Mesendoderm (in vitro differentiated cells): Measurements from ENCODE around the gene SMCO3.

Experiments used
- DNase-seq: peaks from one replicate; pipeline ENCODE4 v3.0.0; 2013
- H2AK5ac ChIP-seq: 2 replicates; pipeline ENCODE4 v1.6.1; 2013; ENCODE audit warnings: low read length, inconsistent platforms
- H2BK120ac ChIP-seq: 2 replicates; pipeline ENCODE4 v1.6.1; 2013; ENCODE audit warnings: low read depth, mild to moderate bottlenecking, low read length, moderate library complexity, mixed read lengths
- H2BK15ac ChIP-seq: replicated peaks from 2 replicates; pipeline ENCODE4 v1.6.1; 2013; ENCODE audit warnings: low read depth, mild to moderate bottlenecking, moderate library complexity
- H2BK5ac ChIP-seq: 2 replicates; pipeline ENCODE4 v1.6.1; 2013; ENCODE audit warnings: low read length, inconsistent platforms
- H3K18ac ChIP-seq: 2 replicates; pipeline ENCODE4 v1.6.1; 2013; ENCODE audit warnings: mild to moderate bottlenecking, low read length, mixed read lengths
- H3K23ac ChIP-seq: one replicate; pipeline ENCODE4 v1.6.1; 2013; ENCODE audit warnings: low read length
- H3K27ac ChIP-seq: 2 replicates; pipeline ENCODE4 v1.5.1; 2013; ENCODE audit warnings: low read depth, mild to moderate bottlenecking, inconsistent platforms, low read length, moderate library complexity
- H3K27me3 ChIP-seq: 2 replicates; pipeline ENCODE4 v1.6.1; 2013; ENCODE audit warnings: low read length, control low read depth, mild to moderate bottlenecking, inconsistent platforms; ENCODE audit not compliant: insufficient read depth, poor library complexity
- H3K36me3 ChIP-seq: 2 replicates; pipeline ENCODE4 v1.6.1; 2013; ENCODE audit warnings: low read length, inconsistent platforms; ENCODE audit not compliant: control insufficient read depth, insufficient read depth
- H3K4ac ChIP-seq: one replicate; pipeline ENCODE4 v1.6.1; 2013; ENCODE audit warnings: low read depth, mild to moderate bottlenecking, low read length, moderate library complexity
- H3K4me1 ChIP-seq: 2 replicates; pipeline ENCODE4 v1.6.1; 2013; ENCODE audit warnings: low read depth, low read length, inconsistent platforms; ENCODE audit not compliant: control insufficient read depth
- H3K4me2 ChIP-seq: 2 replicates; pipeline ENCODE4 v1.6.1; 2013; ENCODE audit warnings: low read length
- H3K4me3 ChIP-seq: 2 replicates; pipeline ENCODE4 v1.5.1; 2013; ENCODE audit warnings: mild to moderate bottlenecking, low read length
- H3K56ac ChIP-seq: one replicate; pipeline ENCODE4 v1.6.1; 2013; ENCODE audit warnings: low read length
- H3K79me1 ChIP-seq: 2 replicates; pipeline ENCODE4 v1.6.1; 2013; ENCODE audit warnings: low read length, inconsistent platforms
- H3K79me2 ChIP-seq: 2 replicates; pipeline ENCODE4 v1.6.1; 2013; ENCODE audit warnings: mild to moderate bottlenecking, low read length; ENCODE audit not compliant: control insufficient read depth, insufficient read depth
- H3K9ac ChIP-seq: 2 replicates; pipeline ENCODE4 v1.6.1; 2013; ENCODE audit warnings: low read length, inconsistent platforms
- H4K5ac ChIP-seq: one replicate; pipeline ENCODE4 v1.6.1; 2013; ENCODE audit warnings: low read length
- H4K8ac ChIP-seq: one replicate; pipeline ENCODE4 v1.6.1; 2013; ENCODE audit warnings: low read depth, mild to moderate bottlenecking, control low read depth, low read length, moderate library complexity
- WGBS: extraction: QIAGEN DNeasy Blood & Tissue Kit; methylation state at CpG from one replicate; pipeline ENCODE4 v1.1.7; 2013; ENCODE audit warnings: low lambda C conversion rate, missing lambda C conversion rate; ENCODE audit not compliant: insufficient coverage; ENCODE audit errors: extremely low coverage; 5-methylcytosine and 5-hydroxymethylcytosine counted together

Gene SMCO3

DNA sequence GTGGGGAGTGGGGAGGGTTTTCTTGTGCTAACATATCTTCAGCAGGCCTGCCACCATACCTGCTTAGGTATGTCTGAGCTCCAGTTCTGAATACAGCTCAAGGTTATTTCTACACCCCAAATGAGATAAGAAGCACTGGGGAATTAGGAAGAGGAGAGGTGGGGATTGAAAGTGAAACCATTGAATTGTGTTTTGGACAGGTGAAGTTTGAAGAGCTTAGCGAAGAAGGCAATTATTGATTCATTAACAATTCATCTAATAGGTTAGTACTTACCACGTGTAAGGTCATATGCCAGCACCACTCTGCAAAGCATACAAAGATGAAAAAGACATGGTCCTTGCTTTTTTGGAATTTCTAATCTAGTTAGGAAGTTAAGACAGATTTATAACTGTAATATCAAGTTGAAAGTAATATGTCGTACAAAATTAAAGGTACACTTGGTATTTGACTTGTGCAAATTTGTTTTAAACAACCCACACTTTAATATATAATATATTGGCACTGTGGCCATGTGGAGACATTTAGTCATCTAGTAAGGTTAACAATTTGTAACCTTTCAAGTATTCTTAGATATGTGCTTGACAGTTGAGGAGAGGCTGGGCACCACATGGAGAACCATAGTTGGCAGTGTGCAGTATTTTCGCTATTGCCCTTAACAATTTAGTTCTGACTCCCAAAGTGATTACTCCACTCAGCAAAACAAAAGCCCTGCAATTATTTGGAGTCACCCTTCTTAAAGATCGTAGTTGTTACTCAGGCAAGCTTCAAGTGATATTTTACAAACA, 3.6 kb downstream of the SMCO3 start:
- Histone ChIP-seq H3K56ac (no peak overlapping the region), H2AK5ac (no peak overlapping the region), H2BK15ac (no peak overlapping the region), H3K9ac (no peak overlapping the region), H3K4me3 (no peak overlapping the region), H3K36me3 (no peaks in the 10 kb centered on the region), H3K79me1 (no peaks in the 10 kb centered on the region), H3K27me3 (no peaks in the 10 kb centered on the region), H3K23ac (no peak overlapping the region), H3K27ac (no peak overlapping the region), H3K4me1 (no peaks in the 10 kb centered on the region), H2BK5ac (no peak overlapping the region), H3K4ac (no peak overlapping the region), H2BK120ac (no peak overlapping the region), H3K4me2 (no peak overlapping the region), H3K18ac (no peak overlapping the region), H4K5ac (no peak overlapping the region), H3K79me2 (no peaks in the 10 kb centered on the region), H4K8ac (no peak overlapping the region)
- WGBS = no CpG with 5 or more reads among the region's 5 CpGs
- no peak for DNase-seq

- Histone ChIP-seq H3K27me3 (no peaks in the 10 kb centered on the region), H3K79me2 (peaks cover 24% of the 10 kb centered on the region), H3K36me3 (no peaks in the 10 kb centered on the region), H2BK15ac (no peak overlapping the region), H3K4me2 (peak overlapping the region; percentile 42), H3K23ac (no peak overlapping the region), H2BK5ac (no peak overlapping the region), H4K5ac (no peak overlapping the region), H3K4me1 (no peaks in the 10 kb centered on the region), H3K4me3 (peak overlapping the region; percentile 91), H3K9ac (peak overlapping the region; percentile 87), H3K27ac (no peak overlapping the region), H4K8ac (no peak overlapping the region), H3K18ac (no peak overlapping the region), H2AK5ac (no peak overlapping the region), H2BK120ac (no peak overlapping the region), H3K56ac (peak overlapping the region; percentile 89), H3K79me1 (peaks cover 4% of the 10 kb centered on the region), H3K4ac (no peak overlapping the region)
- no CpG with 5 or more reads among the region's 12 CpGs for WGBS
- DNase-seq = no peak
Measured at GRCh38 chr12:14803830-14804160, 10.2 kb downstream of the SMCO3 start.

DNA sequence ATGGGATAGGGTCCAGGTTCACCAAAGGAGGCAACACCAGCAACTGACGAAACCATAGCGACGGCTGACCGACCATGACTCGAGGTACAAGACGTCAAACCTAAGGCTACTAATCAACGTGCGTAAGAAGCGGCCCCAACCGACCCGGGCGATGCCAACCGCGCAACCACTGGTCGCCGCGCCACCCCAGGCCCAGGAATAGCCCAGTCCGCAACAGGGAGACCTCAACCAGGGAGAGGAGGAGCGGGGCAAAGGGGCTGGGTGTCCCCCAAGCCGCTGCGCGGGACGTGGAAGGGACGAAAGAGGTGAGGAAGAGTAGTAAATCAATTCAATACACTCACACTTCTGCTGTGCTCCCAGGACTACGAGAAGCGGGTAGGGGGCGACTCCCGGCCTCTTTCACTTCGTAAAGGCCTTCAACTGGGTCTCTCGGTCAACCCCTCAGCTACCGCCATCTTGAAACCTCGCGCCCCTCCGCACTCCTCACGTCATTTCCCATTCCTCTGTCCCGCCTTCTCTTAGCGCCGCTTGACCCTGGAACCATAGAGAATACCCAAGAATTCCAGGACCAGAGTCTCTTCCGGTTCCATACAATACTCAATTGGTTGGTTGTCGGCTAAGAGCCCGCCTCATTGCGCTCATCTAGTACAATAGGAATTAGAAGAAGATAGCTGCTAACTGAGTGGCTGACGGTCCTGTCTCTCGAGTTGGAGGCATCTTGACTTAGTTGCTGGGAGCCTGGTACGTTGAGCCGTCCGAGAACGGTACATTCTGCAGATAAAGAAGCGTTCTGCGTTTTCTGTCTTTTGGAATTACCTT, 10.8 kb downstream of the SMCO3 start, which contains the start of the genes C12orf60 and WBP11:
C12orf60 (plus strand) TSS at position 660 of the 819 bp plus-strand sequence. CDS start 19,266 bp downstream, outside the sequence.
WBP11 (minus strand) TSS at position 468 of the 819 bp plus-strand sequence. CDS start 2,095 bp downstream, outside the sequence.
- peak within 1 kb of the TSS; percentile 3 for H4K8ac ChIP-seq
- peaks cover 4% of the 10 kb centered on the region for H3K79me1 ChIP-seq
- peak within 1 kb of the TSS; percentile 36 for H3K18ac ChIP-seq
- peak within 1 kb of the TSS; percentile 99 for H3K9ac ChIP-seq
- H3K23ac ChIP-seq = peak within 1 kb of the TSS; percentile 15
- H3K36me3 ChIP-seq = no peaks in the 10 kb centered on the region
- peak within 1 kb of the TSS; percentile 89 for H3K4me2 ChIP-seq
- H3K4ac ChIP-seq = peak within 1 kb of the TSS; percentile 41
- H3K56ac ChIP-seq = peak within 1 kb of the TSS; percentile 99
- peak within 1 kb of the TSS; percentile 67 for H2BK5ac ChIP-seq
- H4K5ac ChIP-seq = no peak within 1 kb of the TSS
- H2BK15ac ChIP-seq = no peak within 1 kb of the TSS
- H3K4me3 ChIP-seq = peak within 1 kb of the TSS; percentile 99
- no peaks in the 10 kb centered on the region for H3K4me1 ChIP-seq
- peaks cover 24% of the 10 kb centered on the region for H3K79me2 ChIP-seq
- no peaks in the 10 kb centered on the region for H3K27me3 ChIP-seq
- peak; percentile 100 for DNase-seq
- no peak within 1 kb of the TSS for H3K27ac ChIP-seq
- no peak within 1 kb of the TSS for H2BK120ac ChIP-seq
- H2AK5ac ChIP-seq = no peak within 1 kb of the TSS
- no CpG with 5 or more reads among the region's 50 CpGs for WGBS

- peak overlapping the region; percentile 99 for H3K9ac ChIP-seq
- H3K79me2 ChIP-seq = peaks cover 26% of the 10 kb centered on the region
- no peak overlapping the region for H3K27ac ChIP-seq
- DNase-seq = no peak
- no peak overlapping the region for H2BK15ac ChIP-seq
- no peak overlapping the region for H4K5ac ChIP-seq
- H3K4me2 ChIP-seq = peak overlapping the region; percentile 89
- H4K8ac ChIP-seq = no peak overlapping the region
- no peak overlapping the region for H2BK5ac ChIP-seq
- no peaks in the 10 kb centered on the region for H3K36me3 ChIP-seq
- H3K4me3 ChIP-seq = peak overlapping the region; percentile 99
- no peak overlapping the region for H2BK120ac ChIP-seq
- no peak overlapping the region for H3K4ac ChIP-seq
- H3K27me3 ChIP-seq = no peaks in the 10 kb centered on the region
- peaks cover 4% of the 10 kb centered on the region for H3K79me1 ChIP-seq
- H3K4me1 ChIP-seq = no peaks in the 10 kb centered on the region
- peak overlapping the region; percentile 99 for H3K56ac ChIP-seq
- no CpG with 5 or more reads among the region's 7 CpGs for WGBS
- peak overlapping the region; percentile 15 for H3K23ac ChIP-seq
- no peak overlapping the region for H2AK5ac ChIP-seq
- no peak overlapping the region for H3K18ac ChIP-seq
Measured at GRCh38 chr12:14802721-14803010, 11.3 kb downstream of the SMCO3 start.

- Histone ChIP-seq H4K8ac (no peak overlapping the region), H3K79me1 (peaks cover 4% of the 10 kb centered on the region), H3K36me3 (no peaks in the 10 kb centered on the region), H3K23ac (no peak overlapping the region), H3K4me3 (peak overlapping the region; percentile 99), H3K4me1 (no peaks in the 10 kb centered on the region), H3K79me2 (peaks cover 26% of the 10 kb centered on the region), H2BK5ac (no peak overlapping the region), H3K27me3 (no peaks in the 10 kb centered on the region), H3K4me2 (peak overlapping the region; percentile 89), H3K9ac (peak overlapping the region; percentile 99), H3K18ac (no peak overlapping the region), H3K56ac (peak overlapping the region; percentile 99), H2BK15ac (no peak overlapping the region), H2AK5ac (no peak overlapping the region), H2BK120ac (no peak overlapping the region), H3K27ac (no peak overlapping the region), H4K5ac (no peak overlapping the region), H3K4ac (no peak overlapping the region)
- no CpG with 5 or more reads among the region's 4 CpGs for WGBS
- no peak for DNase-seq
Measured at GRCh38 chr12:14802247-14802646, 11.7 kb downstream of the SMCO3 start.
